ENCODE data around the gene CCDC88C.

CCDC88C gene

GRCh38 chr14:91381801-91382670 is 35.6 kb downstream of the CCDC88C start:
- in situ Hi-C loops (cut with MboI; ENCODE audit: low sequenced_read_pairs): no loop called here

GRCh38 chr14:91380610-91381371 is 36.8 kb downstream of the CCDC88C start:
- in situ Hi-C loops (cut with MboI; ENCODE audit: low sequenced_read_pairs): no loop called here

- in situ Hi-C loops (cut with MboI; ENCODE audit: low sequenced_read_pairs): no loop called here
These were observed 37.5 kb downstream of the CCDC88C start for GRCh38 chr14:91380123-91380522.

- in situ Hi-C loops (cut with MboI; ENCODE audit: low sequenced_read_pairs): no loop called here
These were observed 38.1 kb downstream of the CCDC88C start for GRCh38 chr14:91379579-91379932.

DNA sequence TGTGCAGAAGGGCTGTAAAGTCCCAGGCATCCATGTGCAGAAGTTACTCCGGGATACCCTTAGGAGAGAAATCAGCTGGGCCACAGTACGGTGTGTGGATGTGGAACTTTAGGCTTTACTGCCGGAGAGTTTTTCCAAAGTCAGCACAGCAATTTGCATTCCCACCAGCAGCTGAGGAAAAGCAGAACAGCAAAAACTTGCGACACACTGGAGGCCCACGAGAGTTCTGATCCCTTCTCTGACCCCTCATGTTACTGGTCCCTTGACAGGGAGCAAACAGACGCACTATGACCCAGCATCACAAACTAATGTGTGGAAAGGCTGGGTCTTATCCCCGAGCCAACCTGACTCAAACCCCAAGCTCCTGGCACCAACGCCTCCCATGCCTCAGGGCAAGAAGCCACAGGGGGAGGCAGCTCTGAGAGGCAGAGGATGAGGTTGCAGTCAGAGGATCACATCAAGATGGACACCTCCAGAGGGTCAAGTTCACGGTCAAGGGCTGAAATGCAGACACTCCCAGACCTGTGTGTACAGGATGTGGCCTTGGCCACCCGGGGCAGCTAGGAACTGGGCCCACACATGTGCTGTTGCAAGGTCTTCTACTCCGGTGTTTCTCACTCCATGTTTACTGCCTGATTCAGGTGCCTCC is 38.6 kb downstream of the CCDC88C start:
- in situ Hi-C loops (cut with MboI; ENCODE audit: low sequenced_read_pairs): no loop called here

DNA sequence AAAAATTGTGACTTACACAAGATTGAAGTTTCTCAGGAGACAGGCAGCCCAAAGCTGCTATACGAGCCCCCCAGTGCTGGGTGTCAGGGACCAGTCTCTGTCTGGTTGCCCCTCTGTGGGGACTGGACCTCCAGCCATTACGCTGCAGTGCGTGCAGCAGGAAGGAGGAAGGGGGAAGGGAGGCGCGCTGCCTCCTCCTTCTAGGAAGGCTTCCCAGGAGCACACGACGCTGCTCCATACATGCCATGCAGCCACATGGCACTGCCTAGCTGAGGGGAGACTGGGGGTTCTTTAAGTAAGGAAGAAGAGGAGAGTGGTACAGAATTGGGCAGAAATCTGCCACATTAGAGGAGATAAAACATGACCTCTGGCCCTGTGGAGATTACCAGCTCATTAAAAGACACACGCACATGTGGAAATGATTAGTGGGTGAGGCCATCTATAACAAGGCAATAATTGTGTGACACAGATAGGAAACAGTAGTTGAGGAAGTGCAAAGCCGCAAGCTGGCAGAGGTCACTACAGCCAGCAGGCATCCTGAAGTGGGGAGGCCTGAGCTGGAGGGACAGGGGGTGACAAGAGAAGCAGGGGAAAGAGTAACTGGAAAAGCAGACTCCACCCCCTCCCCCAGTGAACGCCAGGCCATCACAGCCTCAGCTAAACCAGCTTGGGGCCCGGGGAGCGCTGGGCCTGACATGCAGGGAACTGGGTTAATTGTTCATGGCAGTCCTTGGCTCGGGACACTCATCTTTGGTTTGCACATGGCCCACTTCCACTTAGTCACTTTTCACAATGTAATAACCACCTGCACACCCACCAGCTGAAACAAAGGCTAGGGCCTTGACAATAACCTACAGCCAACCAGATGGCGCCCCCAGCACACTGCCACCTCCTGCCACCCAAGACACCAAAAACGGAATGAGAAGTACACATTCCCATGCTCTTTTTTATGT is 39.6 kb downstream of the CCDC88C start:
- in situ Hi-C loops (cut with MboI; ENCODE audit: low sequenced_read_pairs): no loop called here

GRCh38 chr14:91376547-91377477 is 40.8 kb downstream of the CCDC88C start:
- in situ Hi-C loops (cut with MboI; ENCODE audit: low sequenced_read_pairs): no loop called here

DNA sequence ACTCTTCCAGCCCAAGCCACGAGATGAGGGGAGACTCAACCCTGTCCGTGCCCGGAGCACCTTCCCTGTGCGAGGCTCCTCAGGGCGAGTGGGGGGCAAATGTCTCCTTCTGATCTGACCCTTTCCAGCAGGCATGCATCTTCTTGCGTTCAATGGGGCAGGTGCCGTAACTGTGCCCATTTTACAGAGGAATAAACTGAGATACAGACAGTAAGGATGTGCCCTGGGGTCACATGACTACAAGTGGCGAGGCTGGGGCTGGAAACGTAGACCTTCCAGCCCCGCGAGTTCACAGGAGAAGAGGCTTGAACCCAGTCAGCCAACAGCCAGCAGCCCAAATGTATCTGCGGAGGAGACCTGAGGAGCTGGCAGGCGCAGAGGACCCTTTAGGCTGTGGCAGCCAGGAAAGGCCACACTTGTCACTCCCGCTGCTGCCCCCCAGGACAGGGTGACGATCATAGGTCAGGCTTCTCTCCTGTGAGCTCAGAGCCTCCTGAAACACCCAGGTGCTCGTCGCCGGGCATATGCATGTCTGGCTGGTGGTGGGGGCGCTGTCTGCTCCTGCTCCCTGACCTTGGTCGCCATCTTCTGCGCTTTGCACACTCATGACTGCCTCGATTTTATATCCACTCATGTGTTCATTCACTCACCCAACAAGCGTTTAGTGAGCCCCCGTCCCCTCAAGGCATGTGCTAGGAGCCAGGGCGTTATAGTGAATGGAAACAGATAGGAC is 41.7 kb downstream of the CCDC88C start:
- in situ Hi-C loops (cut with MboI; ENCODE audit: low sequenced_read_pairs): no loop called here

- in situ Hi-C loops (cut with MboI; ENCODE audit: low sequenced_read_pairs): no loop called here
These were observed 42.5 kb downstream of the CCDC88C start for GRCh38 chr14:91374879-91375702.

GRCh38 chr14:91374287-91374878 is 43.2 kb downstream of the CCDC88C start:
- in situ Hi-C loops (cut with MboI; ENCODE audit: low sequenced_read_pairs): no loop called here

DNA sequence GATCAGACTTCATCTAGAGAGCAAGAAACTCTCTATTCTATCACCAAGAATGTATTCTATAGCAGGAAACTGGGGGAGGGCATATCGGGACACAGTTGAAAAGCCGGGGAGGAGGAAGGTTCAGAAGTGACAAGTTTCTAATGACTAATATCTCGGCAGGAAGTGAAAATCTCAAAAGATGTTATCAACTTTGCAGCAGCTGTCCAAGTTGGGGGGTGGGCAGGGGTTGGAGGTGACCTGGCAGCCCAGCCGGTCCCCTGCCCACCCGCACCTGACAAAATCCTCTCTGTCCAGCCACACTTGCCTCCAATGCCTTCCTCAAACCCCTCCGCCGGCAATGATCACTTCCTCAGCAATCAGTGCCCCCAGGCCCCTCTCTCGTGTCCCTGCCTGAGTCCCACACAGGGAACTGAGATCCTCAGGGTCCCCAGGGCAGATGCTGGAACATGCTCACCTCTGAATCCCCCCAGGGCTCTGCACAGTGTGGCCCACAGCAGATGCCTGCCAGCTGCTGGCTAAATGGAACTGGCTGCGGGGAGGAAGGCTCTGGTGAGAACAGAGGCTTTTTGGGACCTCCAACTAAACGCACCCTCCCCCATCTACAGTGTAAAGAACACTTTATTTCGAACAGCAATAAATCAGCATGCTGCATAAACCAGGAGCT is 43.9 kb downstream of the CCDC88C start:
- in situ Hi-C loops (cut with MboI; ENCODE audit: low sequenced_read_pairs): no loop called here

GRCh38 chr14:91372671-91373495 is 44.7 kb downstream of the CCDC88C start:
- in situ Hi-C loops (cut with MboI; ENCODE audit: low sequenced_read_pairs): no loop called here

DNA sequence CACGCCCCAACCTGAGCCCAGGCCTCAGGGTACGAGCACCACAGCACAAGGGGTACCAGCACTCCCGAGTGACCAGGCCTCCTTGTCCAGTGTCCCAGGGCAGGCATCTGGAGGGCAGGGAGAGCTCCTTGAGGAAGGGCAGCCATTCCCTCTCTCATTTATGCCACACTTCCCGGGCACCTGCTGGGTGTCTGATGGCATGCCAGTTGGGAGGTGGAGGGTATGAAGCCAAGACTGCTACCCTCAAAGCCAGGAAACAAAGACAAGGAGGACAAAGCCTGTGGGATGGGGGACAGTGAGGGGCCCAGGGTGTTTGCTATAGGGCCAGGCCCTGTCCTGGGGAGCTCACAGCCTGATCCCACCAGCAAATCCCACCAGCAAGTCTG is 45.6 kb downstream of the CCDC88C start:
- in situ Hi-C loops (cut with MboI; ENCODE audit: low sequenced_read_pairs): no loop called here

DNA sequence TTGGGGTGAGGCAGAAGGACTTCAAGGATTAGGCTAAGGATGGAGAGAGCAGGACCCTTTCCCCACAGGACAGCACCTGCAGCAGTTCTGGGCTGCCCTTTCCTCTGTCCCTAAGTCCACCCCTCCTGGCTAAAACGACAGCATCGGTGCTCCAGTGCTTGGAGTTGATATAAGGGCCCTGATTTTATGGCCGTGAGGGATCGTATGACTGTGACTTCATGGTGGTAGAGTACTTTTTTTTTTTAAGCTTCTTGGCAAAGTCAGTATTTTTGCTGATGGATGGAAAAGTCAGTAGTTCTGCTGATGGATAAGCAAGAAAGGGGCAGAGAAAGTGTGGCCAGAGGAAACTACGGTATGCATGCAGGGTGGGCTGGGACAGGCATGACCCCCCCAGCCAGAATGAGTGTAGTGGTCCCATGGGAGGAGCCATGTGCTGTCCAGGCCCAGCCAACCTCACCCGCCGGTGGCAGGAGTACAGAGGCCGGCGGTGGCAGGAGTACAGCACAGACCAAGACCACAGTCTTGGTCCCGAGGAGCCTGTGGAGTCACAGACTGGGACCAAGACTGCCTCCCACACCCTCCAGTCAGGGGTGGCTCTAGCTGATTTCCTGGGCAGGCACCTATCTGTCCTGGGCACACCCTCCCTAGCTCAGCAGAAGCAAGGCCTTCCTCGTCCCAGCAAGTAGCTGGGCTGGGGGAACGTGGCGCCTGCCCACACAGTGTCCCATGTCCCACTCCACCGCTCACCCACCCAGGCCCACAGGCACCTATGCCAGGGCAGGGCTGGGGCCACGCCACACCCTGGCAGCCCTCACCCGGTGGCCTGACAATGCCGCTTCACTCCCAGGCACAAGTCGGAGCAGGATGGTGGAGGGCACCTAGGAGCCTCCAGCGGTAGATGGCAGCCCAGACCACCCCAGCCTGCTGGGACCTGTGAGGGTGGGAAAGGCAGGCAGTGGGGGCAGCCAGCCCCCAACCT is 46.3 kb downstream of the CCDC88C start:
- in situ Hi-C loops (cut with MboI; ENCODE audit: low sequenced_read_pairs): no loop called here
